PC-3 (cell line): Measurements from ENCODE around the gene CHAT.

ENCODE experiments used
- CTCF ChIP-seq: fragments of 300-600 bp; sonication (generic); conservative IDR thresholded peaks from 2 replicates; pipeline ENCODE4 v1.5.1; 2017; ENCODE audit warnings: antibody characterized with exemption, low read depth, mild to moderate bottlenecking, low read length
- EZH2 ChIP-seq: fragments of 300-600 bp; sonication (generic); IDR thresholded peaks from one replicate; pipeline ENCODE4 v1.6.1; 2017; ENCODE audit warnings: antibody characterized with exemption, mild to moderate bottlenecking, low read length; ENCODE audit not compliant: unreplicated experiment
- EZH2phosphoT487 ChIP-seq: fragments of 300-600 bp; sonication (generic); IDR thresholded peaks from 2 replicates; pipeline ENCODE4 v1.6.1; 2018; ENCODE audit warnings: mild to moderate bottlenecking, antibody characterized with exemption, low read length, borderline replicate concordance

- TF ChIP-seq CTCF (no peak), EZH2 (no peak), EZH2phosphoT487 (no peak)
Measured at GRCh38 chr10:49575489-49576072, 38.3 kb upstream of the CHAT start.
